CD4-positive, alpha-beta memory T cell (primary cell): ENCODE results near the gene RIMKLA. TPM values are rescaled to one million over a fixed set of nuclear protein-coding genes. Genes with fewer than 3 reads are reported as not detected.

ENCODE experiments used
- CTCF ChIA-PET: fragments of 350-600 bp; sonication (Branson Sonifier 250); formaldehyde crosslinking; loops from one replicate; lab custom pipeline; 2021; ENCODE audit warnings: inconsistent platforms; ENCODE audit not compliant: partially characterized antibody; lab: Charles Lee
- POLR2A ChIA-PET: fragments of 350-600 bp; sonication (Branson Sonifier 250); formaldehyde crosslinking; loops from one replicate; lab custom pipeline; 2021; ENCODE audit not compliant: partially characterized antibody; lab: Charles Lee
- DNase-seq, 5 donors: peaks; one replicate each; pipeline versions ENCODE4 v3.0.0 to v3.0.0-alpha.2; 2020 to 2022; ENCODE audit warnings: mixed read lengths in 1 of 5
- H3K27ac ChIP-seq: one replicate; pipeline ENCODE4 v1.7.0; 2013; ENCODE audit warnings: low read depth, low read length
- H3K27me3 ChIP-seq: 2 replicates; pipeline ENCODE4 v1.7.0; 2013; ENCODE audit warnings: mild to moderate bottlenecking, low read length, moderate library complexity; ENCODE audit not compliant: insufficient read depth
- H3K36me3 ChIP-seq: 2 replicates; pipeline ENCODE4 v1.7.0; 2013; ENCODE audit warnings: mild to moderate bottlenecking, low read length, moderate library complexity; ENCODE audit not compliant: insufficient read depth
- H3K4me1 ChIP-seq: 2 replicates; pipeline ENCODE4 v1.7.0; 2013; ENCODE audit warnings: mild to moderate bottlenecking, low read length, moderate library complexity; ENCODE audit not compliant: insufficient read depth
- H3K4me3 ChIP-seq, 2 donors: one replicate each; pipeline ENCODE4 v1.7.0; 2013; ENCODE audit warnings: low read length in 2 of 2, mild to moderate bottlenecking in 1 of 2
- H3K9me3 ChIP-seq, 2 donors: one replicate each; pipeline ENCODE4 v1.7.0; 2013; ENCODE audit warnings: low read length in 2 of 2, control low read depth in 1 of 2; ENCODE audit not compliant: control insufficient read depth in 1 of 2
- H3K27ac Mint-ChIP-seq, 7 donors: one replicate each; pipeline ENCODE4 v1.8.0; 2020 to 2021; ENCODE audit warnings: mixed read lengths in 7 of 7, mild to moderate bottlenecking in 6 of 7, inconsistent platforms in 3 of 7, moderate library complexity in 3 of 7
- H3K27me3 Mint-ChIP-seq, 2 donors: one replicate each; pipeline ENCODE4 v1.8.0; 2020 to 2021; ENCODE audit warnings: mixed read lengths in 2 of 2
- H3K36me3 Mint-ChIP-seq, 2 donors: one replicate each; pipeline ENCODE4 v1.8.0; 2020 to 2021; ENCODE audit warnings: mixed read lengths in 2 of 2, inconsistent platforms in 1 of 2, mild to moderate bottlenecking in 1 of 2
- H3K4me1 Mint-ChIP-seq, 4 donors: one replicate each; pipeline ENCODE4 v1.8.0; 2020 to 2021; ENCODE audit warnings: mixed read lengths in 4 of 4, mild to moderate bottlenecking in 1 of 4
- H3K4me3 Mint-ChIP-seq, 8 donors: one replicate each; pipeline ENCODE4 v1.8.0; 2020 to 2021; ENCODE audit warnings: mixed read lengths in 8 of 8, mild to moderate bottlenecking in 7 of 8, moderate library complexity in 6 of 8, inconsistent platforms in 3 of 8
- H3K9me3 Mint-ChIP-seq, 8 donors: one replicate each; pipeline ENCODE4 v1.8.0; 2020 to 2021; ENCODE audit warnings: mixed read lengths in 8 of 8, mild to moderate bottlenecking in 5 of 8, inconsistent platforms in 3 of 8, moderate library complexity in 1 of 8
- intact Hi-C: fragments of 100-400 bp; cut with micrococcal nuclease; formaldehyde crosslinking; loops from one replicate; pipeline ENCODE4 v1.15.1; 2023
- polyA plus RNA-seq, 2 donors: library from polyadenylated mRNA; unstranded; fragments of 300-500 nt; fragmentation: Illumina TruSeq; gene quantifications; one replicate each; pipeline ENCODE4 v1.2.3, GENCODE V29; 2021
- total RNA-seq, 2 experiments: library from RNA; stranded (reverse); gene quantifications; one replicate each; pipeline ENCODE4 v1.2.3, GENCODE V29; 2021

The RIMKLA gene
- total and polyA plus RNA-seq, 4 experiments from 2014 or later, result 0.03 to 0.49 (median 0.15) TPM

DNA sequence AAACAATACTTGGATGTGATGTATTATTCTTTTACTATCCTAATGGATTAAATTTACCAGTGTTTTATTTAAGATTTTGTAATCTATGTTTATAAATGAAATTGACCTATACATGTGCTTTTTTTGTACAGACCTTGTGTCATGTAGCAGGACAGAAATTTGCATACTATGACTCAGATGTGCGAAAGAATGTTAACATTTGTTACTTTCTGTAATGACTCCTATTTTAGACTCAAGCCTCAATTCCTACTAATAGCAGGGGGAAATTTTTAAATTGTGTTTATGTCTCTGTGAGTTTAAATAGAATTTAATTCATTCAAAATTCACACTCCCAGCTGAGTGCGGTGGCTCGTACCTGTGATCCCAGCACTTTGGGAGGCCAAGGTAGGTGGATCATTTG, 21.8 kb upstream of the RIMKLA start:
- Mint-ChIP-seq H3K9me3 (no peaks in the 10 kb centered on the region), H3K4me3 (no peak overlapping the region), H3K27me3 (peaks cover 0 to 4% of the 10 kb centered on the region in 2 donors), H3K36me3 (no peaks in the 10 kb centered on the region), H3K27ac (no peak overlapping the region), H3K4me1 (no peaks in the 10 kb centered on the region)
- no peak overlapping the region for H3K4me3 ChIP-seq
- H3K4me1 ChIP-seq, result no peaks in the 10 kb centered on the region
- CTCF ChIA-PET, result no interaction called here
- intact Hi-C loops, result no loop called here
- POLR2A ChIA-PET, result no interaction called here
- DNase-seq, result no peak
- H3K36me3 ChIP-seq, result no peaks in the 10 kb centered on the region
- H3K27me3 ChIP-seq, result no peaks in the 10 kb centered on the region
- H3K27ac ChIP-seq, result no peak overlapping the region
- H3K9me3 ChIP-seq, result no peaks in the 10 kb centered on the region

DNA sequence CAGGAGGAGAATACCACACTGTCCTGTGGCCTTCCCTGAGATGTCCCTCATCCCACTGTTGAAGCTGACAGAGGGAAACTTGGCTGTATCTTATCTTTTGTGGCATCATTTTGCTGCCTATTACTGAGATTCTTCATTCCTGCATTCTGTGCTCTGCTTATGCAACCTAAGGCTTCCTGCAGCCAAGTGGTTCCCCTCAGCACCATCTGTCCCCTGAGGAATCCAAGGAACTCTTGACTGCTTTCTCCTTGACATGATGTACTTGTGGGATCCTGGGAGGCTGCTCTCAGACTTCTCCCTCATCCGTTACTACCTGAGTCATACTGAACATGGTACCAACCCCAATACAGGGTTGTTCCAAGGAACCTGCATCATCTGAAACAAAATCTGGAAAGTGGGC, 21.1 kb upstream of the RIMKLA start:
- Mint-ChIP-seq H3K36me3 (no peaks in the 10 kb centered on the region), H3K4me1 (no peaks in the 10 kb centered on the region), H3K27ac (no peak overlapping the region), H3K4me3 (no peak overlapping the region), H3K27me3 (peaks cover 0 to 4% of the 10 kb centered on the region in 2 donors), H3K9me3 (no peaks in the 10 kb centered on the region)
- CTCF ChIA-PET, result interaction anchor here (2.1 kb wide), 1 partner anchor 9 kb away, joined by 5 read pairs; no protein-coding TSS in a partner anchor
- H3K36me3 ChIP-seq, result no peaks in the 10 kb centered on the region
- no peak for DNase-seq
- no peak overlapping the region for H3K27ac ChIP-seq
- no peaks in the 10 kb centered on the region for H3K9me3 ChIP-seq
- POLR2A ChIA-PET, result no interaction called here
- H3K27me3 ChIP-seq, result no peaks in the 10 kb centered on the region
- intact Hi-C loops, result no loop called here
- no peak overlapping the region for H3K4me3 ChIP-seq
- H3K4me1 ChIP-seq, result no peaks in the 10 kb centered on the region

DNA sequence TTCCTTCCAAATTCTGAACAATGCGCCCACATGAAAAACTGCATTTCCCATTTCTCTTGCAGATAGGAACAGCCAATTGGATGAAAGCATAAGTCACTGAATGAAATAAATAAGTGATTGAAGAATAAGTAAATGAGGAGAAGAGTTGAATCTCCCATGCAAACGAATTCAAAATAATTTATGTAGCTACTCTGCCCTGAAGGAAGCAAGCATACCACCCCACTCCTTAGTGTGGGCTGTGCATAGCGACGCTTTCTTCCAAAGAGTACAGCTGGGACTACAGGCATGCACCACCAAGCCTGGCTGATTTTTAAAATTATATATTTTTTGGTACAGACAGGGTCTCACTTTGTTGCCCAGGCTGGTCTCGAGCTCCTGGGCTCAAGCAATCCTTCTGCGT, 16.5 kb upstream of the RIMKLA start:
- no peaks in the 10 kb centered on the region for H3K4me1 ChIP-seq
- ChIA-PET POLR2A (no interaction called here), CTCF (no interaction called here)
- H3K9me3 ChIP-seq, result no peaks in the 10 kb centered on the region
- Mint-ChIP-seq H3K27me3 (peaks cover 4 to 11% of the 10 kb centered on the region in 2 donors), H3K4me1 (no peaks in the 10 kb centered on the region), H3K36me3 (no peaks in the 10 kb centered on the region), H3K27ac (no peak overlapping the region), H3K9me3 (no peaks in the 10 kb centered on the region), H3K4me3 (no peak overlapping the region)
- H3K36me3 ChIP-seq, result no peaks in the 10 kb centered on the region
- H3K4me3 ChIP-seq, result no peak overlapping the region
- DNase-seq, result no peak
- H3K27ac ChIP-seq, result no peak overlapping the region
- no peaks in the 10 kb centered on the region for H3K27me3 ChIP-seq
- intact Hi-C loops, result no loop called here

DNA sequence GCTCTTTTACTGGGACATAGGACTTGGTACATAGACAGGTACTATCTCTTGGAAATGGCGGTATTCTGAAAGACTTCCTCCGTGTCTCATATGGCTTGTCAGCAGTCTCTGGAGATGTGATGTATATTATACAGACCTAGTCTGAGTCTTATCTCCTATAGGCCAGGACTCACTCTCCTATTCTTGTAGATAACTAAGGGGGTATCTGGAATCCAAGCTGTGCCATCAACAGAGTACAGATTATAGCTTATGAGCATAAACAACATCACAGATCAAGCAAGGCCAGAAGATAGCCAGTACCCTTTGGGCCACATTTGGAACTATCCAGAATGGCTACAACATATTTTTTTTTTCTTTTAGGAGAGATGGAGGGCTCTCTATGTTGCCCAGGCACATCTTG, 16.1 kb upstream of the RIMKLA start:
- H3K36me3 ChIP-seq, result no peaks in the 10 kb centered on the region
- H3K4me3 ChIP-seq, result no peak overlapping the region
- H3K27me3 ChIP-seq, result no peaks in the 10 kb centered on the region
- no peak for DNase-seq
- H3K4me1 ChIP-seq, result no peaks in the 10 kb centered on the region
- Mint-ChIP-seq H3K27ac (no peak overlapping the region), H3K4me1 (no peaks in the 10 kb centered on the region), H3K36me3 (no peaks in the 10 kb centered on the region), H3K4me3 (no peak overlapping the region), H3K9me3 (no peaks in the 10 kb centered on the region), H3K27me3 (peaks cover 4 to 11% of the 10 kb centered on the region in 2 donors)
- no peaks in the 10 kb centered on the region for H3K9me3 ChIP-seq
- ChIA-PET POLR2A (no interaction called here), CTCF (no interaction called here)
- no peak overlapping the region for H3K27ac ChIP-seq
- intact Hi-C loops, result no loop called here

DNA sequence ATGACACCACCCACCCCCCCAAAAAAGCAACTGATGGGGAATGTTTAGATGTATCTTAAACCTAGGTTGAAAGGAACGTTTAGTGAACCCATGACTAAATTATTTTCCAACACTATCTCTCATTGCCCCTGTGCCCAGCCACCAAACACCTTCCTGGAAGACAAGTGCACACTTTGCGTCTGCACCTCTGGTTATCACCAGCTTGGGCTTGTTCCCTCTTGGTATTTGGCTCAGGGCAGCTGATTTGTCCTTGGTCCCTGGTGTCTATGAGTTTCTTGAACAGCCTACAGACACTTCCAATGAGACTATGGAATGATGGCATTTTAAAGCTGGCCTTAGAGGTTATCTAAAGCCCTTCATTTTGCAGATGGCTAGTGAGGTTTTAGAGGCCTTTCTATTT, 15.5 kb upstream of the RIMKLA start:
- no peak overlapping the region for H3K27ac Mint-ChIP-seq
- ChIA-PET CTCF (no interaction called here), POLR2A (no interaction called here)
- no peaks in the 10 kb centered on the region for H3K27me3 ChIP-seq
- H3K36me3 ChIP-seq, result no peaks in the 10 kb centered on the region
- H3K4me3 ChIP-seq, result no peak overlapping the region
- no peaks in the 10 kb centered on the region for H3K4me1 Mint-ChIP-seq
- H3K9me3 Mint-ChIP-seq, result peaks cover 0 to 1% (median 0%) of the 10 kb centered on the region in 8 donors
- H3K27ac ChIP-seq, result no peak overlapping the region
- H3K9me3 ChIP-seq, result no peaks in the 10 kb centered on the region
- H3K27me3 Mint-ChIP-seq, result peaks cover 1 to 11% of the 10 kb centered on the region in 2 donors
- intact Hi-C loops, result no loop called here
- H3K36me3 Mint-ChIP-seq, result no peaks in the 10 kb centered on the region
- H3K4me1 ChIP-seq, result no peaks in the 10 kb centered on the region
- no peak for DNase-seq
- no peak overlapping the region for H3K4me3 Mint-ChIP-seq

DNA sequence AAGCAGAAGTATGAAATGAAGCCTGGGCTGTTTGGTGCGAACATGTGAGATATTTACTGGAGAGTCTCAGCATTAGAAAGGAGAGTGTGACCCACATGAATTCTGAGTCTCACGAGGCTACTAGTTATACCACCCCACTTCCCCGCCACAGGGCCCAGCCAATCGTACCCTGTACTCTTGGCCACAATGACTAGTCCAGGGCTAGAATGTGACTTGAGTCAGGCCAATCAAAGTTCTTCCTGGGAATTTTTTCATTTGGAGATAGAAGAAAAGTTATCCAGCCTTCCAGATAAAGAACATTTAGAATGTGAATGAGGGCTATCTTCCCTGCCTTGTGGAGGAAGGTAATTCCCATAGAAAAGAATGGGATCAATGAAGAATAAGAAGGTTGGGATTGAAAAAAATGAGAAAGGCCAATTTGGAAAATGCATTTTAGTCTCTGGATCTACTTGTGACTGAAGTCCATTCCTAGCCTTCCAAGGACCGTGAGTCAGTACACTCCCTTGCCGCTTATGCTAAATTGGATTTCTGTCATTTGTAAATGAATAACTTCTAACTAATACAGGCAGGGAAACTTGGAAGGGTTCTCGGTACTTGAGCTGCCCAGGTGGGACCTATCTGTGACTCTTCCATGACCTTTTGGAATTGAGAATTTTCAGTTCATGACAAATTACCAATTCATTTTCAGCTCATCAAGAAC, 12.3 kb upstream of the RIMKLA start:
- no peaks in the 10 kb centered on the region for H3K36me3 ChIP-seq
- H3K27ac ChIP-seq, result no peak overlapping the region
- Mint-ChIP-seq H3K27ac (no peak overlapping the region), H3K4me1 (no peaks in the 10 kb centered on the region), H3K36me3 (no peaks in the 10 kb centered on the region), H3K4me3 (no peak overlapping the region), H3K9me3 (peaks cover 0 to 1% (median 0%) of the 10 kb centered on the region in 8 donors), H3K27me3 (peaks cover 2 to 21% of the 10 kb centered on the region in 2 donors)
- intact Hi-C loops, result no loop called here
- POLR2A ChIA-PET, result no interaction called here
- H3K4me1 ChIP-seq, result no peaks in the 10 kb centered on the region
- no peak for DNase-seq
- no peak overlapping the region for H3K4me3 ChIP-seq
- no peaks in the 10 kb centered on the region for H3K27me3 ChIP-seq
- no peaks in the 10 kb centered on the region for H3K9me3 ChIP-seq
- CTCF ChIA-PET, result no interaction called here

DNA sequence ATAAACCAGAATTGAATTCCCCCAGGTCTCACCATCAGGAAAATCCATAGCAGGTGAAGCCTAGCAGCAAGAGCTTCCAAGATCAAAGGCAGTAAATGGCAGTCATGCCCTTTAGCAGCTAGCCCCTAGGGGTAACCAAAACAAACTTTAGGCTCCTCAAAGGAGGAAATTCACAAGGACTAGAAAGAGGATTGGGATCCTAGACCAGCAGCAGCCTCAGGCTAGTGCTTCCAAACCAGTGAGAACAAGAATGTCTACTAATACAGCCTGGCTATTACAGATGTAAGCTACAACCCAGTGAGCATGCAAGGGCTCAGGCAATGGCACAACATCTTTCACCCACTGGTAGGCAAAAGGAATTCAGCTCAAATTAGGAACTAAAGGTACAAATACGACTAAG, 11.1 kb upstream of the RIMKLA start:
- no peak for DNase-seq
- Histone ChIP-seq H3K9me3 (no peaks in the 10 kb centered on the region), H3K27me3 (no peaks in the 10 kb centered on the region), H3K4me1 (no peaks in the 10 kb centered on the region), H3K27ac (no peak overlapping the region), H3K36me3 (no peaks in the 10 kb centered on the region), H3K4me3 (no peak overlapping the region)
- no peak overlapping the region for H3K27ac Mint-ChIP-seq
- H3K4me3 Mint-ChIP-seq, result no peak overlapping the region
- ChIA-PET POLR2A (no interaction called here), CTCF (no interaction called here)
- H3K4me1 Mint-ChIP-seq, result no peaks in the 10 kb centered on the region
- peaks cover 0 to 3% (median 0%) of the 10 kb centered on the region in 8 donors for H3K9me3 Mint-ChIP-seq
- H3K36me3 Mint-ChIP-seq, result no peaks in the 10 kb centered on the region
- intact Hi-C loops, result no loop called here
- H3K27me3 Mint-ChIP-seq, result peaks cover 2 to 21% of the 10 kb centered on the region in 2 donors
